Vagina (tissue), 2 donors: ENCODE data around the gene BBLN. TPM values are rescaled to one million over a fixed set of nuclear protein-coding genes. Genes with fewer than 3 reads are reported as not detected.

Experiments
- DNase-seq, 2 donors: peaks; one replicate each; pipeline ENCODE4 v3.0.0-alpha.2; 2017; ENCODE audit errors: extremely low spot score in 2 of 2
- H3K27ac ChIP-seq: fragments of 200-600 bp; sonication (generic); one replicate; pipeline ENCODE4 v1.5.1; 2019
- H3K27me3 ChIP-seq: fragments of 200-600 bp; sonication (generic); one replicate; pipeline ENCODE4 v1.5.1; 2019
- H3K36me3 ChIP-seq, 2 donors: fragments of 200-600 bp; sonication (generic); one replicate each; pipeline ENCODE4 v1.5.1; 2017 to 2019
- H3K4me1 ChIP-seq: fragments of 200-600 bp; sonication (generic); one replicate; pipeline ENCODE4 v1.5.1; 2019
- H3K4me3 ChIP-seq, 2 donors: fragments of 200-600 bp; sonication (generic); 1 replicate in 1 of 2; 2 replicates in 1 of 2; pipeline ENCODE4 v1.5.1; 2016 to 2019
- H3K9me3 ChIP-seq: fragments of 200-600 bp; sonication (generic); one replicate; pipeline ENCODE4 v1.5.1; 2019
- POLR2A ChIP-seq, 2 donors: fragments of 450-650 bp; IDR thresholded peaks; one replicate each; pipeline ENCODE4 v1.6.1; 2017; ENCODE audit warnings: antibody characterized with exemption in 2 of 2, mild to moderate bottlenecking in 2 of 2, moderate library complexity in 2 of 2
- POLR2AphosphoS5 ChIP-seq, 2 donors: sonication (generic); formaldehyde crosslinking; IDR thresholded peaks; one replicate each; pipeline ENCODE4 v1.9.0; 2017; ENCODE audit warnings: antibody characterized with exemption in 2 of 2, mild to moderate bottlenecking in 2 of 2, low read depth in 1 of 2; ENCODE audit not compliant: insufficient read depth in 1 of 2
- intact Hi-C: fragments of 100-400 bp; cut with DNase I; formaldehyde crosslinking; loops from one replicate; pipeline ENCODE4 v1.15.1; 2023
- total RNA-seq: library from RNA; depleted of rRNA; stranded (reverse); fragments of >200 nt; gene quantifications from one replicate; pipeline ENCODE4 v1.2.3, GENCODE V29; 2016
- TF ChIP-seq, protein P1 (sequence below), 3 experiments: fragments of 450-650 bp in 2 of 3; fragments of 200-600 bp in 1 of 3; sonication (generic) in 1 of 3; IDR thresholded peaks; one replicate each; pipeline ENCODE4 v1.5.1; 2017 to 2019; ENCODE audit warnings: antibody characterized with exemption in 3 of 3, mild to moderate bottlenecking in 2 of 3, moderate library complexity in 2 of 3

Gene BBLN
- total RNA-seq, 1 donor from 2014 or later, result 134 TPM

DNA sequence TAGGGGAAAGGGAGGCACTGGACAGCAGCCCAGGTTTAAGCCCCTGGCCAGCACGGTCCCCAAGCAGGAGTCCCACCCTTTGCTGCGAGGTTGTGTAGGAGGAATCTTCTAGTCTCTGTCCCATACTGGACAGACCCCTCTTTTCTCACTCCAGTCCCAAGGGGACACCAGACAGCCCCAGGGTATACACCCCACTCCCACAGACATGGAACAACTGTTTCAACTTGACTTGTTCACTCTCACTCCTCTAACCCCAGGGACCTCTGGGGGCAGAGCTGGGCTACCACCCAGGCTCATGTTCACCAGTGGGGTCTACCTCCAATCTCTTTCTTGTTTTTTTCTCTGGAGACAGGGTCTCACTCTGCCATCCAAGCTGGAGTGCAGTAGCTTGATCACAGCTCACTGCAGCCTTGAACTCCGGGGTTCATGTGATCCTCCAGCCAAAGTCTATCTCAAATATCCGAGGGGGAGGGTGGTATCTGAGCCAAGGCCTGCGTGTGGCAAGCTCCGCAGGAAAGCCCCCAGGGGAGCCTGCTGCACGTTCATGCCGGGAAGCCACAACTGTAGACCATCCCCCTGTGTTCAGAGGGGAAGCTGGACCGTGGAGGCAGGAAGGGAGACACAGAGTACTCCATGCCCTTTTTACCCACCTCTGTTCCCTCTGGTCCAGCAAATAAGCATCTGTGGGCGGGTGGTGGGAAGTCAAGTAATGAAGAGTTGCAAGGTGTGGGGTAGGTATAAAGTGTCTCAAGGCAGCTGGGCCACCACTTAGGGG, 34.3 kb upstream of the BBLN start:
- Histone ChIP-seq H3K4me3 (no peak overlapping the region), H3K36me3 (peaks cover 0 to 32% of the 10 kb centered on the region in 2 donors), H3K4me1 (peaks cover 36% of the 10 kb centered on the region), H3K9me3 (no peaks in the 10 kb centered on the region), H3K27ac (no peak overlapping the region), H3K27me3 (no peaks in the 10 kb centered on the region)
- no peak for DNase-seq
- no peak for TF ChIP-seq POLR2AphosphoS5 (IDR thresholded peaks at IDR 0.05; ENCODE audit: insufficient read depth in 1 of 2, low read depth in 1 of 2)
- TF ChIP-seq, protein P1, sequence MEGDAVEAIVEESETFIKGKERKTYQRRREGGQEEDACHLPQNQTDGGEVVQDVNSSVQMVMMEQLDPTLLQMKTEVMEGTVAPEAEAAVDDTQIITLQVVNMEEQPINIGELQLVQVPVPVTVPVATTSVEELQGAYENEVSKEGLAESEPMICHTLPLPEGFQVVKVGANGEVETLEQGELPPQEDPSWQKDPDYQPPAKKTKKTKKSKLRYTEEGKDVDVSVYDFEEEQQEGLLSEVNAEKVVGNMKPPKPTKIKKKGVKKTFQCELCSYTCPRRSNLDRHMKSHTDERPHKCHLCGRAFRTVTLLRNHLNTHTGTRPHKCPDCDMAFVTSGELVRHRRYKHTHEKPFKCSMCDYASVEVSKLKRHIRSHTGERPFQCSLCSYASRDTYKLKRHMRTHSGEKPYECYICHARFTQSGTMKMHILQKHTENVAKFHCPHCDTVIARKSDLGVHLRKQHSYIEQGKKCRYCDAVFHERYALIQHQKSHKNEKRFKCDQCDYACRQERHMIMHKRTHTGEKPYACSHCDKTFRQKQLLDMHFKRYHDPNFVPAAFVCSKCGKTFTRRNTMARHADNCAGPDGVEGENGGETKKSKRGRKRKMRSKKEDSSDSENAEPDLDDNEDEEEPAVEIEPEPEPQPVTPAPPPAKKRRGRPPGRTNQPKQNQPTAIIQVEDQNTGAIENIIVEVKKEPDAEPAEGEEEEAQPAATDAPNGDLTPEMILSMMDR (IDR thresholded peaks at IDR 0.05), result no peak
- TF ChIP-seq POLR2A (IDR thresholded peaks at IDR 0.05), result no peak
- intact Hi-C loops, result no loop called here

DNA sequence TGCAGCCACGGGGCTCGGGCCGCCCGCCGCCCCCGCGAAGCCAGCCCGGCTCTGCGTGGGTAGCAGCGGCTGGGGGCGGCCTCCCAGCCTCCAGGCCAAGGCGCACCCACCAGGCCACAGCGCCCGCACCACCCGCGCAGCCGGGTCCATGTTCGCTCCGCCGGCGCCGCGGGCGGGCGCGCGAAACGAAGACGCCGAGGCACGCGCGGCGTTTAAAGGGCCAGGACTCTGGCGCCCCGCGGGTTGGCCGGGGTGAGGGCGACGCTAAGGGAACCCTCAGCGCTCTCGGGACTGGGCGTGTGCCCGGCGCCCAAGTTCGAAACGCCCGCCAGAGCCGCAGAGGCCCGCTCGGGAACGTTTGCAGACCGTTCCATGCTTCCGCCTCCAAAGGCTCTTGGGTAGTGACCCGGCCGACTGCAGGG, 32.5 kb upstream of the BBLN start, which contains the start of gene PTGES2:
Gene PTGES2 (minus strand): TSS at position 162 of the 422 bp plus-strand sequence. CDS start 12 bp downstream, at position 150.
- TF ChIP-seq, protein P1 (IDR thresholded peaks at IDR 0.05), result no peak
- TF ChIP-seq POLR2A (IDR thresholded peaks at IDR 0.05) (no peak), POLR2AphosphoS5 (IDR thresholded peaks at IDR 0.05; ENCODE audit: insufficient read depth in 1 of 2, low read depth in 1 of 2) (no peak)
- DNase-seq, result no peak
- H3K4me3 ChIP-seq, result peak within 1 kb of the TSS; percentile 79 to 93
- H3K27ac ChIP-seq, result peak within 1 kb of the TSS; percentile 78
- peaks cover 36% of the 10 kb centered on the region for H3K4me1 ChIP-seq
- H3K9me3 ChIP-seq, result no peaks in the 10 kb centered on the region
- no peaks in the 10 kb centered on the region for H3K27me3 ChIP-seq
- peaks cover 0 to 21% of the 10 kb centered on the region in 2 donors for H3K36me3 ChIP-seq
- intact Hi-C loops, result no loop called here

DNA sequence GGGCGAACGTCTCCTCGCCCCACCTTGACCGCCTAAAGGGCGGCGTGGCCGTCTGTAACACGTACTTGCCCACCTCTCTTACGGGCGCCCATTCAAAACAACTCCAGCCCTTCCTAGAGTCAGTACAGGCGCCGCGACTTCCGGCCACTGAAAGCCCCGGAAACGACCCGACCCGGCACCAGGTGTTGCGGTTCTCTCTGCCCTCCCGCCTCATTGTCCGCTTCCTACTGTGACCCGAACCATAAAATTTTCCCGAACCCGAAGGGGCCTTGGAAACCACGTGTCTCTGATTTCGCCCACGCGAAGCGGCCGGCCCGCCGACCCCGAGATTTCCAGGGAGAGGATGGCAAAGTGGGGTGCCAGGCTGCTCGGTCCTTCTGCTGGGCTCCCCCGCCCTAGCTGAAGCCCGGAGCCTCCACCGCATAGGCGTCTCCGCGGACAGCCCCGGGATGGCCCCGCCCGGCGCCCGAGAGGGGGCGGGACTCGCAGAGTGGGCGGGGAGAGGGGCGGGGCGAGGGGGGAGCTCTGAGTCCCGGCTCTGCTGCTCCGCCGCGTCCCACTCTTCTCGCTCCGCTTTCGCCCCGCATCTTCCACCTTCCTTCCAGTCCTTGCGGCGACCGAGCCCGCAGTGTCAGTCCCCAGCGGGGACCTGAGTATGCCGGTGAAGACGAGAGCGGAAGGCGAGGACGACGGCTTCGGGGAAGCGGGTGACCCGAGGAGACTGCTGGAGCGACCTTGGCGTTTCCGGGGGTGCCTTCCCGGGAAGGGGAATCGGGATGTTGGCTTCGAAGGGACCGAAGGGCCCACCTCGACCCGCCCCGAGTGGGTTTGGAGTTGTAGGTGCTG, 31.9 kb upstream of the BBLN start:
- TF ChIP-seq POLR2A (IDR thresholded peaks at IDR 0.05) (peak in 1 of 2 donors; percentile 32), POLR2AphosphoS5 (IDR thresholded peaks at IDR 0.05; ENCODE audit: insufficient read depth in 1 of 2, low read depth in 1 of 2) (peak; percentile 68 to 83)
- TF ChIP-seq, protein P1 (IDR thresholded peaks at IDR 0.05), result no peak
- Histone ChIP-seq H3K36me3 (peaks cover 0 to 14% of the 10 kb centered on the region in 2 donors), H3K4me3 (peak overlapping the region; percentile 79 to 93), H3K9me3 (no peaks in the 10 kb centered on the region), H3K4me1 (peaks cover 36% of the 10 kb centered on the region), H3K27ac (peak overlapping the region; percentile 78), H3K27me3 (no peaks in the 10 kb centered on the region)
- intact Hi-C loops, result no loop called here
- no peak for DNase-seq

DNA sequence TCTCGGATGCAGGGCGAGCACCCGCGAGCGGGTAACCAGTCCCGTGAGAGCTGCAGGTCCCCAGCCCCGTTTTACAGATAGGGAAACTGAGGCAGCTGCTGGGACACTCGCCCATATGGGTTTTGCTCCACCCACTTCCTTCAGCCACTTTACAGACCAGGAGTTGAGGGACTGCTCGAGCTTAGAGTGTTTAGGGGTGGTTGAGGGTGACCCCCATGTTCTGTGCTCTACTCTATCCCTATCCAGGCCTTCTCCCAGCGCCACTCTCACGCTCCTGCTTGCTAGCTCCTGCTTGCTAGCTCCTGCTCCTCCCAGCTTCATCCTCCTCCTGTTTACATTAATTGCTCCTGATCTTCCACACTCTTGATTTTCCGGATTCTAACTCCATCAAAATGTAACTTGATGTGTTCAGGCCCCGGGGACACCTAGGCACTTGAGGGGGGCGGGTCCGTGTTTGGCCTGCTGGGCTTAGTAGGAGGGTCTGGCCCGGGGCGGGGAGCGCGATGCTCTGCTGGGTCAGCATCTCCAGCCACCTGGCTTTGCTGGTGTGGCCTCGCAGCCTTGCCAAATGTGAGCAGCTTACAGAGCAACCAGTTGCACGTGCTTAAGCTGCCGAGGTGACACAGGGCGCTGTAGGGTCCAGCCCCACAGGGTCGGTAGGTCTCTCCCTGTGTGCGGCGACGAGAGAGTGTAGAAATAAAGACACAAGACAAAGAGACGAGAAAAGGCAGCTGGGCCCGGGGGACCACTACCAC, 31.1 kb upstream of the BBLN start:
- Histone ChIP-seq H3K4me1 (peaks cover 36% of the 10 kb centered on the region), H3K27ac (peak overlapping the region; percentile 78), H3K9me3 (no peaks in the 10 kb centered on the region), H3K4me3 (peak overlapping the region; percentile 79 to 93), H3K36me3 (peaks cover 0 to 6% of the 10 kb centered on the region in 2 donors), H3K27me3 (no peaks in the 10 kb centered on the region)
- TF ChIP-seq POLR2AphosphoS5 (IDR thresholded peaks at IDR 0.05; ENCODE audit: insufficient read depth in 1 of 2, low read depth in 1 of 2), result no peak
- TF ChIP-seq, protein P1 (IDR thresholded peaks at IDR 0.05), result no peak
- DNase-seq, result no peak
- intact Hi-C loops, result no loop called here
